Colon (tissue), 2 donors: Measurements from ENCODE around the gene OASL.

ENCODE experiments used
- FAIRE-seq: peaks from 2 replicates; lab custom pipeline; 2012; peaks lifted over from hg19 to GRCh38; lab: Jason Lieb, UNC
- donor health status: control.
- donor health status: control.

The OASL gene

GRCh38 chr12:121015825-121016766, 22.9 kb downstream of the OASL start, which contains the start of gene C12orf43:
C12orf43 (minus strand) TSS chr12:121016487; CDS start chr12:121016474, 13 bp downstream.
- FAIRE-seq: no peak

DNA sequence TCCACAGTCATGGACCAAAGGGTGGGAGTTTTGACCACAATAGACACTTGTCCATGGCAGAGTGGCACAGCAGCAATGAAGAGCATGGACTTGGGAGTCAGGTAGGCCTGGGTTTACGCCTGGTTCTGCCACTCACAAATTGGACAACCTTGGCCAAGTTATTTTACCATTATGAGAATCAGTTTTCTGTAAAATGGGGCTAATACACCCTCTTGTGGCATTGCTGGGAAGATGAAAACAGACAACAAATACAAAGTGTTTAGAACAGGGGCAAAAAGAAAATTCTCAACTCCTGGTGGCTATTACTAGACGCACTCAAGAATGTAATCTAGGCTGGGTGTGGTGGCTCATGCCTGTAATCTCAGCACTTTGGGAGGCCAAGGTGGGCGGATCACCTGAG, 25.3 kb downstream of the OASL start:
- no peak for FAIRE-seq

DNA sequence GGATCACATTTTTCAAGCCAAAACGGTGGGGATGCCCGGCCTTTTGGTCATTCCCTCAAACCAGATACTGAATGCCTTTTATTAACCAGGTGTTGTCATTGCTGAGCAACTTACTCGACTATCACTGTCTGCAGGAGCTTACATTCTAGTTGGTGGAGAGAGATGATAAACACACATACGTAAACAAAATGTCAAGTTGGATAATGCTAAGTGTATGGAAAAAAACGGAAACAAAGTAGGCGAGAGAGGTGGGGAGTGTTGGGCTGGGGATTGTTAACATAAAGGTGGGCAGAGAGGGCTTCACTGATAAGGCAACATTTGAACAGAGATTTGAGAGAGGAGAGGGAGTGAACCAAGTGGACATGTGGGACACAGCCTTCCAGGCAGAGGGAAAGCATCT, 27.2 kb downstream of the OASL start:
- no peak for FAIRE-seq

DNA sequence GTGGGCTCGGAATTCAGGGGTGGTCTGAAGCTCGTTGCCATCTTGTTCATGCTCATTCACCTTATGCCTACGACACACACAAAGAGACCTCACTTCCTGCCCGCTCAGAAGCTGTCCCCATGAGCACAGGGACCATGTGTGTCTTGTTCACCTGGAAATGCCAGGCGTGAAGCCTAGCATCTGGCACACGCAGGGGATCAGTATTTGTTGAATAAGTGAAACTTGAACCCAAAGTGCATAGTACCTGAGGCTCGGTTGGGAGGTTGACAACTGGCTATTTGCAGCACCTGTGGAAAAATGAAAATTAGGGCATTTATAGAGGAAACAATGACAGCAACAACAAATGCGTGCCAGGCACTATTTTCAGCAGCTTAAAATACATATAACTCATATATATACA, 28.2 kb downstream of the OASL start:
- no peak for FAIRE-seq

DNA sequence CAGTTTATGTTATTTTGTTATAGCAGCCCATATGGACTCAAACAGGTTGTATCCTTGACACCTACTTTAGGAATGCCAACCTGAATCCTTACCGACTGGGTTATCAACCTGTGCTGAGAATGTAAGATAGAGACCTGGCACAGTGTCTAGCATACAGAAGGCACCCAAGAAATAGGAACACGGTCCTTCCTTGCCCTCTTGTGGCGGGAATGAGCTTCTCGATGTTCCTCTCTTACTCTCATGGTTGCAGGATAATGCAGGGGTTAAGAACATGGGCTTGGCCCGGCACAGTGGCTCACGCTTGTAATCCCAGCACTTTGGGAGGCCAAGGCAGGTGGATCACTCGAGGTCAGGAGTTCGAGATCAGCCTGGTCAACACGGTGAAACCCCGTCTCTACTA, 29.3 kb downstream of the OASL start:
- no peak for FAIRE-seq

DNA sequence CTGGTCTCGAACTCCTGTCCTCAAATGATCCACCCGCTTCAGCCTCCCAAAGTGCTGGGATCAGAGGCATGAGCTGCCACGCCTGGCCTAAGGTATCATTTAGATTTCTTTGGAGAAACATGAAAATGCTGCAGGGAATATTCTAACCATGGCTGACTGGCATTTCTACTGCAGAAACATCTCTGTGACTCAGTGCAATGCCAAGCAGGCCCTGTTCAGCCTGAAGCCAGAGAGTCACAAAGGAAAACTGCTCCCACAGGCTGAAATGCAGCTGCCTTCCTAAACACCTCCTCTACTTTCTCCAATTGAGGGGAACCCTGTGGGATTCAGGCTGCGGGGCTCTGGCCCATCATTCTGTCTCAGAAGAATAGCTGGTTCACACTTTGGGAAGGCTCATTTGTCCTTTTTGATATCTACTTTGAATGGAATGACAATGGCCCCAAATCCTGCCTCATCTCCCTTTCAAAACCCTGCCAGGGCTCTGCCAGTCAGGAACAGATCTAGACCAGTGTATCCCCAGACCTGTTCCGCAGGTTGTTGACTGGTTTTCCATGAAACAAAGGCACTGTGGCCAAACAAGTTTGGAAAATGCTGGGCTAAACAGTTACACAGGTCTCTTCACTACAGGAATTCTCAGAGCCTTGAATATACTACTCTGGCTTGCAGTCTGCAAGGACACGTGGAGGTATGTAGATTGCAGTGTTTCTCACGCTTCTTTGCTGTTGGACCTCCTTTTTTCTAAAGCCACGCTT, 30.5 kb downstream of the OASL start:
- FAIRE-seq: no peak

- FAIRE-seq: no peak
Measured at GRCh38 chr12:121005346-121005815, 33.7 kb downstream of the OASL start.

DNA sequence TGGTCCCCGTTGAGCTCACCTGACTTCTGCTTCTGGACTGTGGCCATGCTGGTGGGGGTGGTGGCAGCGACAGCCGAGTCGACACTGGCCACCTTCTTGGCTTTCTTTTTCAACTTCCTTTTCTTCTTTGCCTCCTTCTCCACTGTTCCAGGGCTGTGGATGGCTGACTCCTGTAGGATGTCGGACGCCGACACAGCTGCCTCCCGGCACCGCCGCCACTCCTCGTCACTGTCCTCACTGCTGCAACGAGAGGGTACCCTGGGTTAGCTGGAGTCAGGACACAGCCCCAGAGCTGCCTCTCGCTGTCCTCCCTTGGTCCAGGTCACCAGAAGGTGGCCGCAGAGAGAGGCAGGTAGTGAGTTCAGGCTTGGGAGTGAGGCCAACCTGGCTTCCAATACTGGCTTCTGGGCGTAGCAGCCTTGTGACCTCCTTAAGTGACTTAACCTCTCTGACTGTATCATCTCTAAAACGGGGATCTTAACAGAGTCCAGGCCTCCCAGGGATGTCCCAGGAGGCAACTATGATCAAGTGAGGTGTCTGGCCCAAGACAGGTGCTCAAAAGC, 34.7 kb downstream of the OASL start:
- no peak for FAIRE-seq

- no peak for FAIRE-seq
Measured at GRCh38 chr12:121003650-121004049, 35.4 kb downstream of the OASL start.

- FAIRE-seq: no peak
Measured at GRCh38 chr12:121001841-121002483, 37.1 kb downstream of the OASL start.

- no peak for FAIRE-seq
Measured at GRCh38 chr12:121001060-121001459, 38.0 kb downstream of the OASL start.

GRCh38 chr12:121000530-121000929, 38.5 kb downstream of the OASL start:
- FAIRE-seq: no peak

DNA sequence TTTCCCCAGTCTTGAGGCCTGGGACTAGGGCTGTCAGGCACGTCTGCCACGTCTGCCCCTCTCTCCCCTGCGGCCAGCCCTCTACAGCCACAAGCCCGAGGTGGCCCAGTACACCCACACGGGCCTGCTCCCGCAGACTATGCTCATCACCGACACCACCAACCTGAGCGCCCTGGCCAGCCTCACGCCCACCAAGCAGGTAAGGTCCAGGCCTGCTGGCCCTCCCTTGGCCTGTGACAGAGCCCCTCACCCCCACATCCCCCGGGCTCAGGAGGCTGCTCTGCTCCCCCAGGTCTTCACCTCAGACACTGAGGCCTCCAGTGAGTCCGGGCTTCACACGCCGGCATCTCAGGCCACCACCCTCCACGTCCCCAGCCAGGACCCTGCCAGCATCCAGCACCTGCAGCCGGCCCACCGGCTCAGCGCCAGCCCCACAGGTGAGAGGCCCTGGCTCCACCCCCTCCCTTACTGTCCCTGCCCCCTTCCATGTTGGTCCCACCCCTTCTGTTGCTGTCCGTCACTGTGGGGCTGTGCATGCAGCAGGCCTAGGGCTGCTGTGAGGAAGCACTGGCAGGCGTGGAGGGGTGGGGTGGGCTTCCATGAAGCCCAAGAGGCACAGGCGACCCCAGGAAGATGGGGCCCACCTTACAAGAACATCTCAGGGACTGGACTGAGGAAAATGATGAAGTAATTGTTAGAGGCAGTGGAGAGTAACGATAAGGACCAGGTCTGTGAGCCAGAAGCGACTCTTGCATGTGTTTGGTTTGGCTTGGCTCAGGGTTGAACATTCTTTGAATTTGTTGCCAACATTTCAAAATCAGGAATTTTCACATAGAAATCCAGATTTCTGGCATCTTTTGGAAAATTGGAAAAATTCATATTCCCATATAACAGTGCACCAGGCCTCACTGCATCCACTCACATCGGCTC, 39.6 kb downstream of the OASL start:
- no peak for FAIRE-seq

DNA sequence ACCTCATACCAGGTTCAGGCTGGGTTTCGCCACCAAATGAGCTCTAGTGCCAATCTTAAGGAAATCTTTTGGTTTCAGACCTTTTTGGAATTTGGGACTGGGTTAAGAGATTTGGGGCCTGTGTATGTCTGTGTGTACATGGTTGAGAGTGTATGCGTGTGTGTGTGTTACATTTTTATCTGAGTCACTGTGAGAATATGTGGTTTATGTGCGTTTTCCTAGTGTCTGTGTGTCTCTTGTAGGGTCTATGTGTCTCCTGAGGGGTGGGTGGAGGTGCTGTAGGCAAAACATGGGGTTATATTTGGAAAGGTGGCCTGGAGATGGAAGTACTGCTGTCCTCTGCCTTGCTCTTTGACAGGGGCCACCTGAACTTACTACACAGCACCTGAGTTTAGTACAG, 40.6 kb downstream of the OASL start:
- no peak for FAIRE-seq

DNA sequence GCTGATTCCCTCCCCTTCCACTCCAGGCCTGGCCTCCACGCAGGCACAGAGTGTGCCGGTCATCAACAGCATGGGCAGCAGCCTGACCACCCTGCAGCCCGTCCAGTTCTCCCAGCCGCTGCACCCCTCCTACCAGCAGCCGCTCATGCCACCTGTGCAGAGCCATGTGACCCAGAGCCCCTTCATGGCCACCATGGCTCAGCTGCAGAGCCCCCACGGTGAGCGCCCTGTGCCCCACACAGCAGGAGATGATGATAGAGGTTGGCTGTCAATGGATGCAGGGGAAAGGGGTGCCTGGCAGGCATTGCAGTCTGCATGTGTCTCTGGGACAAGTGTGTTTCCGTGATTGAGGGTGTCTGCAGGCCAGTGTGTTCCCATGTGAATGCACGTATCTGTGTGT, 41.6 kb downstream of the OASL start:
- no peak for FAIRE-seq

DNA sequence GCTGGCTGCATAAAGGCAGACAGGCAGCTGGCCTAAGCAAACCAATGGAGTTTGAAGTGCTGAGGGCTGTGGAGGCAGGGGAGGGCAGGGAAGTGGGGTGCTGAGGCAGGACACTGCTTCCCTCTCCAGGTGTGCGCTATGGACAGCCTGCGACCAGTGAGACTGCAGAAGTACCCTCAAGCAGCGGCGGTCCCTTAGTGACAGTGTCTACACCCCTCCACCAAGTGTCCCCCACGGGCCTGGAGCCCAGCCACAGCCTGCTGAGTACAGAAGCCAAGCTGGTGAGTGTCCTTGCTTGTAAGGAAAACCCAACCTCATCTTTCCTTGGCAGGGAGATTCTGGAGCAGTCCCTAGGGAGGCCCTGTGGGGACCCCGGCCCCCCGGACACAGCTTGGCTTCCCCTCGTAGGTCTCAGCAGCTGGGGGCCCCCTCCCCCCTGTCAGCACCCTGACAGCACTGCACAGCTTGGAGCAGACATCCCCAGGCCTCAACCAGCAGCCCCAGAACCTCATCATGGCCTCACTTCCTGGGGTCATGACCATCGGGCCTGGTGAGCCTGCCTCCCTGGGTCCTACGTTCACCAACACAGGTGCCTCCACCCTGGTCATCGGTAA, 42.8 kb downstream of the OASL start:
- FAIRE-seq: no peak

GRCh38 chr12:120994589-120995337, 44.3 kb downstream of the OASL start:
- no peak for FAIRE-seq

- FAIRE-seq: no peak
Measured at GRCh38 chr12:120994059-120994458, 45.0 kb downstream of the OASL start.

- no peak for FAIRE-seq
Measured at GRCh38 chr12:120993496-120993895, 45.5 kb downstream of the OASL start.

DNA sequence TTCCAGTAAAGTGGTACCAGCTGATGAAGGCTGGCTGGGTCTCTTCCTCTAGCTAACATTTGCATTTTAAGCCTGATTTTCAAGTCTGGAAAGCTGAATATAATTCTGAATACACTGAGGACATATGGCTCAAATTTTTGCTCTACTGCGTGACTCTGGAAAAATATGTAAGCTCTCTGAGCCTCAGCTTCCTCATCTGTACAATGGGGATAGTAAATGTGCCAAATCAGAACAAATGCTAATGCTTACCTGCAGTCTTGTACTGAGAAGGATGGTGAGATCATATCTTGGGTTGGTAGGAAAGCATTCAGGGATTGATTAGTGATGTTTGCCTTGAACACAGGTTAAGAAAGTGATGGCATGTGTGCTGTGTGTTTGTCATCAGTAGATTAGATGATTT, 46.1 kb downstream of the OASL start:
- no peak for FAIRE-seq
